ENCODE measurements around the gene COBL. TPM values are rescaled to one million over a fixed set of nuclear protein-coding genes. Genes with fewer than 3 reads are reported as not detected.

COBL gene
- total and polyA plus RNA-seq, 9 of the 15 experiments (the other 6 are each of a cell fraction or from before 2014, with no cell fraction given) = 0.01 to 2.4 (median 0.09) TPM; not detected in 3

DNA sequence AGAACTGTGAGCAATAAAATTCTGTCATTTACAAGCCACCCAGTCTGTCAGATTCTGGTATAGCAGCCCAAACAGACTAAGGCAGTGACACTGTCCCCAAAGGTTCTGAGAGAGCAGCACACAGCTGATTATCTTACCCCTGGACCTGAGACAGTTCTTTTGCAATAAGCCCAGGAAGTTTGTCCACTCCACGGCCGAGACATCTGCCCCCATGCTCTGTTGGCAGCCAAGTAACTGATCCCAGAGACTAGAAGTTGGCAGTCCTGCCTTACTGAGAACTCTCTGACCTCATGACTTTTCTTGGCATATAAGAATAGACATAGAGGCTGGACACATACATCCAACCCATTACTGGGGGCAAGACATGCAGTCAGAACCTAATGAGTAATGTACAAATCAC, 290.9 kb downstream of the COBL start:
- in situ Hi-C loops (cut with MboI) (no loop called here), intact Hi-C loops (cut with micrococcal nuclease) (no loop called here)

More for the DNA sequence above, 290.9 kb downstream of the COBL start:
- 0% methylated on average over 2 of the region's 2 CpGs for WGBS (ENCODE audit: insufficient coverage, low coverage, missing lambda C conversion rate)
- Histone ChIP-seq H4K20me1 (replicated peaks; ENCODE audit: control insufficient read depth, insufficient read depth, low read length) (no peaks in the 10 kb centered on the region), H3K4me3 (no peak overlapping the region), H3K79me2 (ENCODE audit: control insufficient read depth, insufficient read depth, low read length) (no peaks in the 10 kb centered on the region), H3K27me3 (ENCODE audit: control insufficient read depth in 2 of 2, insufficient read depth in 2 of 2, low read length in 2 of 2) (peaks cover 13 to 81% of the 10 kb centered on the region in 2 experiments; a peak in 4 of 5 replicates), H3K9ac (ENCODE audit: insufficient read depth in 1 of 2, low read depth in 2 of 2, low read length in 2 of 2) (no peak overlapping the region), H3K9me1 (ENCODE audit: control insufficient read depth, insufficient read depth, low read length) (no peaks in the 10 kb centered on the region), H2AFZ (ENCODE audit: low read depth, low read length) (no peak overlapping the region), H3K9me3 (replicated peaks; ENCODE audit: control insufficient read depth, insufficient read depth, low read depth, low read length) (no peaks in the 10 kb centered on the region), H3K4me1 (replicated peaks in 1 of 2; ENCODE audit: control insufficient read depth in 2 of 2, insufficient read depth in 2 of 2, low read length in 2 of 2) (no peaks in the 10 kb centered on the region), H3K27ac (ENCODE audit: extremely low read depth, low read depth, low read length) (no peak overlapping the region), H3K36me3 (ENCODE audit: control insufficient read depth, insufficient read depth, low read length) (no peaks in the 10 kb centered on the region), H3K4me2 (ENCODE audit: insufficient read depth, low read length) (no peak overlapping the region)
- ATAC-seq = no peak
- BruUV-seq (replicated peaks) = no TSS peak
- ChIA-PET POLR2A (no interaction called here), CTCF (ENCODE audit: low intra/inter-chr PET ratio) (no interaction called here)
- no peak for FAIRE-seq
- no peak for DNase-seq (ENCODE audit: extremely low read depth in 1 of 4, low spot score in 3 of 4)
- TF ChIP-seq ZNF3 (CRISPR knock-in tag; IDR thresholded peaks at IDR 0.05) = no peak
- TF ChIP-seq, protein P1, sequence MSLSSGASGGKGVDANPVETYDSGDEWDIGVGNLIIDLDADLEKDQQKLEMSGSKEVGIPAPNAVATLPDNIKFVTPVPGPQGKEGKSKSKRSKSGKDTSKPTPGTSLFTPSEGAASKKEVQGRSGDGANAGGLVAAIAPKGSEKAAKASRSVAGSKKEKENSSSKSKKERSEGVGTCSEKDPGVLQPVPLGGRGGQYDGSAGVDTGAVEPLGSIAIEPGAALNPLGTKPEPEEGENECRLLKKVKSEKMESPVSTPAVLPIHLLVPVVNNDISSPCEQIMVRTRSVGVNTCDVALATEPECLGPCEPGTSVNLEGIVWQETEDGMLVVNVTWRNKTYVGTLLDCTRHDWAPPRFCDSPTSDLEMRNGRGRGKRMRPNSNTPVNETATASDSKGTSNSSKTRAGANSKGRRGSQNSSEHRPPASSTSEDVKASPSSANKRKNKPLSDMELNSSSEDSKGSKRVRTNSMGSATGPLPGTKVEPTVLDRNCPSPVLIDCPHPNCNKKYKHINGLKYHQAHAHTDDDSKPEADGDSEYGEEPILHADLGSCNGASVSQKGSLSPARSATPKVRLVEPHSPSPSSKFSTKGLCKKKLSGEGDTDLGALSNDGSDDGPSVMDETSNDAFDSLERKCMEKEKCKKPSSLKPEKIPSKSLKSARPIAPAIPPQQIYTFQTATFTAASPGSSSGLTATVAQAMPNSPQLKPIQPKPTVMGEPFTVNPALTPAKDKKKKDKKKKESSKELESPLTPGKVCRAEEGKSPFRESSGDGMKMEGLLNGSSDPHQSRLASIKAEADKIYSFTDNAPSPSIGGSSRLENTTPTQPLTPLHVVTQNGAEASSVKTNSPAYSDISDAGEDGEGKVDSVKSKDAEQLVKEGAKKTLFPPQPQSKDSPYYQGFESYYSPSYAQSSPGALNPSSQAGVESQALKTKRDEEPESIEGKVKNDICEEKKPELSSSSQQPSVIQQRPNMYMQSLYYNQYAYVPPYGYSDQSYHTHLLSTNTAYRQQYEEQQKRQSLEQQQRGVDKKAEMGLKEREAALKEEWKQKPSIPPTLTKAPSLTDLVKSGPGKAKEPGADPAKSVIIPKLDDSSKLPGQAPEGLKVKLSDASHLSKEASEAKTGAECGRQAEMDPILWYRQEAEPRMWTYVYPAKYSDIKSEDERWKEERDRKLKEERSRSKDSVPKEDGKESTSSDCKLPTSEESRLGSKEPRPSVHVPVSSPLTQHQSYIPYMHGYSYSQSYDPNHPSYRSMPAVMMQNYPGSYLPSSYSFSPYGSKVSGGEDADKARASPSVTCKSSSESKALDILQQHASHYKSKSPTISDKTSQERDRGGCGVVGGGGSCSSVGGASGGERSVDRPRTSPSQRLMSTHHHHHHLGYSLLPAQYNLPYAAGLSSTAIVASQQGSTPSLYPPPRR (CRISPR knock-in tag; IDR thresholded peaks at IDR 0.05; ENCODE audit: borderline replicate concordance) = no peak
- TF ChIP-seq, protein P2, sequence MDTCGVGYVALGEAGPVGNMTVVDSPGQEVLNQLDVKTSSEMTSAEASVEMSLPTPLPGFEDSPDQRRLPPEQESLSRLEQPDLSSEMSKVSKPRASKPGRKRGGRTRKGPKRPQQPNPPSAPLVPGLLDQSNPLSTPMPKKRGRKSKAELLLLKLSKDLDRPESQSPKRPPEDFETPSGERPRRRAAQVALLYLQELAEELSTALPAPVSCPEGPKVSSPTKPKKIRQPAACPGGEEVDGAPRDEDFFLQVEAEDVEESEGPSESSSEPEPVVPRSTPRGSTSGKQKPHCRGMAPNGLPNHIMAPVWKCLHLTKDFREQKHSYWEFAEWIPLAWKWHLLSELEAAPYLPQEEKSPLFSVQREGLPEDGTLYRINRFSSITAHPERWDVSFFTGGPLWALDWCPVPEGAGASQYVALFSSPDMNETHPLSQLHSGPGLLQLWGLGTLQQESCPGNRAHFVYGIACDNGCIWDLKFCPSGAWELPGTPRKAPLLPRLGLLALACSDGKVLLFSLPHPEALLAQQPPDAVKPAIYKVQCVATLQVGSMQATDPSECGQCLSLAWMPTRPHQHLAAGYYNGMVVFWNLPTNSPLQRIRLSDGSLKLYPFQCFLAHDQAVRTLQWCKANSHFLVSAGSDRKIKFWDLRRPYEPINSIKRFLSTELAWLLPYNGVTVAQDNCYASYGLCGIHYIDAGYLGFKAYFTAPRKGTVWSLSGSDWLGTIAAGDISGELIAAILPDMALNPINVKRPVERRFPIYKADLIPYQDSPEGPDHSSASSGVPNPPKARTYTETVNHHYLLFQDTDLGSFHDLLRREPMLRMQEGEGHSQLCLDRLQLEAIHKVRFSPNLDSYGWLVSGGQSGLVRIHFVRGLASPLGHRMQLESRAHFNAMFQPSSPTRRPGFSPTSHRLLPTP (IDR thresholded peaks at IDR 0.05; ENCODE audit: borderline replicate concordance, extremely low read depth, insufficient read length) = no peak
- TF ChIP-seq L3MBTL2 (IDR thresholded peaks at IDR 0.05) = no peak
- no peak for TF ChIP-seq ZFP30 (CRISPR knock-in tag; IDR thresholded peaks at IDR 0.05; ENCODE audit: borderline replicate concordance)
- TF ChIP-seq FOXK1 (CRISPR knock-in tag; IDR thresholded peaks at IDR 0.05; ENCODE audit: borderline replicate concordance) = no peak
